ENCODE measurements around the gene KBTBD12.

DNA sequence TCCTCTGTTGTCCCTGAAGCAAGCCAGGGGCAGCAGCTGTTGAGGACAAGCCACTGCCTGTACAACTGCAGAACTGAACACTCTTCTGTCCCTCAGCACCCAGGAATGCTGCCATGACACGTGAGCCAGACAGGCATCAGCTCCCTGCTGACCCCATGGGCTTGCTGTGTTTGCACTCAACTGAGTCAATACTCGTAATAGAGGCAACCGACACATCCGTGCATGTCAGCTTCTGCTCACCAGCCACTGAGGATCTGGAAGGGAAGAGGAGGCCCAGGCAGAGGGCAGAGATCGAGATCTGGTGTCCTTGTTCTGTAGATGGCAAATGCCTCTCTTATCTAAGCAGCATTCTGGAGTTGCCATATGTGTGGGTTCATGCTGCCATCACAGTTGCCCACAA lies 82.9 kb downstream of the KBTBD12 start:
- TF ChIP-seq, protein P1, sequence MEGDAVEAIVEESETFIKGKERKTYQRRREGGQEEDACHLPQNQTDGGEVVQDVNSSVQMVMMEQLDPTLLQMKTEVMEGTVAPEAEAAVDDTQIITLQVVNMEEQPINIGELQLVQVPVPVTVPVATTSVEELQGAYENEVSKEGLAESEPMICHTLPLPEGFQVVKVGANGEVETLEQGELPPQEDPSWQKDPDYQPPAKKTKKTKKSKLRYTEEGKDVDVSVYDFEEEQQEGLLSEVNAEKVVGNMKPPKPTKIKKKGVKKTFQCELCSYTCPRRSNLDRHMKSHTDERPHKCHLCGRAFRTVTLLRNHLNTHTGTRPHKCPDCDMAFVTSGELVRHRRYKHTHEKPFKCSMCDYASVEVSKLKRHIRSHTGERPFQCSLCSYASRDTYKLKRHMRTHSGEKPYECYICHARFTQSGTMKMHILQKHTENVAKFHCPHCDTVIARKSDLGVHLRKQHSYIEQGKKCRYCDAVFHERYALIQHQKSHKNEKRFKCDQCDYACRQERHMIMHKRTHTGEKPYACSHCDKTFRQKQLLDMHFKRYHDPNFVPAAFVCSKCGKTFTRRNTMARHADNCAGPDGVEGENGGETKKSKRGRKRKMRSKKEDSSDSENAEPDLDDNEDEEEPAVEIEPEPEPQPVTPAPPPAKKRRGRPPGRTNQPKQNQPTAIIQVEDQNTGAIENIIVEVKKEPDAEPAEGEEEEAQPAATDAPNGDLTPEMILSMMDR (conservative IDR thresholded peaks at IDR 0.05), result no peak
- no peak for TF ChIP-seq ZFX (IDR thresholded peaks at IDR 0.05)
